NCI-H1436 treated with DMSO at 0.1 percent for 48 hours (cell line): Measurements from ENCODE around the gene RGS6.

Experiments
- DNase-seq: peaks from one replicate; lab custom pipeline; 2025; lab: John Stamatoyannopoulos, UW

The RGS6 gene

DNA sequence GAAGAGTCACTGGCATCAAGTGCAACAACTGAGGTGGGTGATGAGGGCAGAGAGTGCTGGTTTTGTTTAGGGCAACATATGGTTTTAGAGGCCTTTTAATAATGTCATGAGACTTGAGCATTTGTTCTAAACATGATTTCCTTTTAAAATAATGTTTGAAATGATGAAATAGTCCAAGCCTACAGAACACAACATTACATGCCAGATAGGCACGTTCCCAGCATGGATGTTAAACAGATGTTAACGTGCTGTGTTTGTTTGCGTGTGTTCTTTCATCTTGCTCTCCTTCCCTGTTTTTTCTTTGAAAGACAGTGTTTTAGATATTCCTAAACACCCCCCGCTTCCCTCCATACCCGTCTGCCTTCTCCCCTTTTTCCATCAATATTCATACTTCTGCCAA, 82.3 kb downstream of the RGS6 start:
- DNase-seq, result no peak

DNA sequence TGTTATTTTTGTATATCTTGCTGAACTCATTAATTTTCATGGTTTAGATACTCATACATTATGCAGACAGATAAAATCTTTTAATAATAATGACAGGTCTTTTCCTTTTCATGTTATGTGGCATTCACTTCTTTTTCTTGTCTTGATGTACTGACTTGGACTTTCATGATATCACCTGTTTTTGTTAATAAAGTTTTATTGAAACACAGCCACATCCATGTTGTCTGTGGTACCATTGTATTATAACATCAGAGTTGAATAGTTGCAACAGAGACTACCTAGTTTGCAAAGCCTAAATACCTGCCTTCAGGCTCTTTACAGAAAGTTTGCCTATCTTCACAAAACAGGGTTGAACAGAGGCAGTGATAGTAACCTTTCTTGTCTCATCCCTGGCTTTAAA, 85.1 kb downstream of the RGS6 start:
- no peak for DNase-seq

DNA sequence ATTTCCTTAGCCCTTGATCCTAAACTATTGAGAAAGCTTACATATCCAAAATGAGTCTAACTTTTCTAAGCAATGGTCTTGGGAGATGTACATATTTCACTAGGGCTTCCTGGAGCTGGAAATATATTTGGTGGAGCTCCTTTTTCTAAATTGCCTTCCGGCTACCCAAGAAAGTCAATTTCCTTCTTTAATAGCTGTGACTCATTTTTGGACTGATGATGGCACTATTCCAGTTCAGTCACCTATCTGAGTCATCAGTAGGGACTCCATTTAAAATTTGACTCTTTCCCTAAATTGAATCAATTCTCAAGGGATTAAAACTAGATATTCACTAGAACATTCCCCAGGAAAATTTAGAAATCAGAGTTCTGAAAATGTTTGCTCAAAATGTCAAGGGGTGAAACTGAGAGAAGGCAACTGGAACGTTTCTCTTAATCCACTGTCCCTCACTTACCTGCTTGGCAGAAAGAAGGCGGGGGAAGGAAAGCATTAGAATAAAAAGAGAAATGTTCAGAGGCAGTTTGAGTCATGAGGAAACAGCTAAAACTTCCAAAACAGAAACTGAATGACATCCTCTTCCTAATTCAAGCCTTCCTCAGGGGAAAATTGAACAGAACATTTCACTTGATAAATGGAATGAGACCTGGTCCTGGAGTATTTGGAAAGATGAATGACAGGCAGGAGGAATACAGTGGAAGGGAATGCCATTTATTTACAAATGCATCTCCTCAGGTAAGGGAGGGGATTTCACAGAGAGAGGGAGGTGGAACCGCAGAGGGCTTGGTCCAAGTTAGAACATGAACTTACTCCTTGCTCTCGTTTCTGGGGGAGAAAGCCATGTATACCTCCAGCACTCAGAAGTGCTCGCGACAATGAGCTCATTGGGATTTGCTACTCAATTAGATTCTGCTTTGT, 91.2 kb downstream of the RGS6 start:
- no peak for DNase-seq

DNA sequence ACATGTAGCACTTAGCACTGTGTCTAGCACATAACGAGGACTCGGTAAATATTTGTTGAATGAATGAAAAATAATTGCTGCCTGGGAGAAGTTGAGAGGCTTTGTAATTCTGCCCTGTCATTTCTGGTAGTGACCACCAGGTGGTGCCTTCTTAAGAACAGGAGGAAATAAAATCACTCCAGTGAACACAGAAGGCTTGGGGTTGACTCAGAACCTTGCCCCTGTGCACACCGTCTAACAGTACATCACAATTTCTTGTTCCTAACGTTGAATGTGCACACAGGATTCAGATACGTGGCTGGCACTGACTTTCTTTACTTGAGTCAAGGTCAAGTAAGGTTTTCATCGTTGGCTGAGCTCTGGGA, 91.8 kb downstream of the RGS6 start:
- no peak for DNase-seq

DNA sequence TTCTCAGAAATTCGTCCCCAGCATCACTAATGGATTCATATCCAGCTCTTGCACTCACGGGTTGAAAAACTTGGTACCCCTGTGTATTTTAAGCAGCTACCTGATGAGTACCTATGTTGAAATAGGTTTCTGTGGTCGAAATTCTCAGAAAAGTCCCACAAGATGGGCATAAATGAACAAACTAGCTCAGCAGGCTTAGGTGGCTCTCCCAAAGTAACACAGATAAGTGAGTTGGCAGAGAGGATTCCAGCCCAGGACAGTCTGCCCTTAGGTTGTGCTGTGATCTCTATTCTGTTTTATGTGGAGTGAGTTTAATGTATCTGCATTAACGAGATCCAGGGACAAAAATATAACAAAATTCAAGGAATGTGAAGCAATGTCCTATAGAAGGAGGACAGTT, 92.3 kb downstream of the RGS6 start:
- DNase-seq, result no peak

DNA sequence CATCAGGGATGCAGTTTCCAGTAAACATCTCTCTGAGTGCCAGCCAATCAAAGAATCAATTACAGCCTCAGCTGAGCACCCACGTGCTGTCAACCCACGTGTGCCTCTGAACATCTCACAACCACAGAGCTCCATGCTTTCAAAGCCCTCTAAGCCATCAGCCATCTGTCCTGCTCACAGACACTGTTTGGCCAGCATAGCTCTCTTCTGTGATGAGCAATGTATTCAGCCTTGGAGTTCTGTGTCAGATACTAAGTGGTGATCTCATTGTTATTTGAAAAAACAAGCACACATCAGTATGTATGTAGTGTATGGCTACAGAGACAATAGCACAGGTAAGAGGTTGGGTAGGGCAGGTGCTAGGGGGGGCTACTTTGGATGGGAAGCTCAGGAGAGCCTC, 94.3 kb downstream of the RGS6 start:
- no peak for DNase-seq

DNA sequence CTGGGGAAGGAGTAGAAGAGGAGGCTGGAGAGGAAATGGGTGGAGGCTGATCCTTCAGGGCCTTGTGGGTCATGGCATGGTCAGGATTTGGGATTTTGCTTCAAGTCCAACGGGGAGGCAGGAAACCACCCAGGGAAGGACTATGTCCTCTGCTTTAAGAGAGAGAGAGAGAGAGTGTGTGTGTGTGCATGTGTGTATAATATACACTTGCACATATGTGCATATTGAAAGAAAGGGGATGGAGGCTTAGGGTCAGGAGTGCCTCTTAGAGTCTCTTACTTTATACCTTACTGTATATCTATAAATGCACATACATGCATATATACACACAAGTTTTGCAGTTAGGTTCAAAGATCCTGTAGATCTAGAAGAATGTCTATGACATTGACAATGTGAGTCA, 94.8 kb downstream of the RGS6 start:
- no peak for DNase-seq

DNA sequence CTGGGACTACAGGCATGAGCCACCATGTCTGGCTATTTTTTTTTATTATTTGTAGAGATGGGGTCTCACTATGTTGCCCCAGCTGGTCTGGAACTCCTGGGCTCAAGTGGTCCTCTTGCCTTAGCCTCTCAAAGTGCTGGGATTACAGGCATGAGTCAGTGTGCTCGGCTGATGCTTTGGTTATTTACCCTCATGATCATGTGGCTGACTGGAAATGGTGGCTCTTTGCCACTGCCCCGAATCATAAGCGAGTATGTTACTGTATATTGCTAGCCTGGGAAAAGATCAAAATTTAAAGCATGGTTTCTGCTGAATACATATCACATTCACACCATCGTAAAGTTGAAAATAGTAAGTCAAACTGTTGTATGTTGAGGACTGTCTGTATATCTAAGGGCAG, 101.1 kb downstream of the RGS6 start:
- no peak for DNase-seq

DNA sequence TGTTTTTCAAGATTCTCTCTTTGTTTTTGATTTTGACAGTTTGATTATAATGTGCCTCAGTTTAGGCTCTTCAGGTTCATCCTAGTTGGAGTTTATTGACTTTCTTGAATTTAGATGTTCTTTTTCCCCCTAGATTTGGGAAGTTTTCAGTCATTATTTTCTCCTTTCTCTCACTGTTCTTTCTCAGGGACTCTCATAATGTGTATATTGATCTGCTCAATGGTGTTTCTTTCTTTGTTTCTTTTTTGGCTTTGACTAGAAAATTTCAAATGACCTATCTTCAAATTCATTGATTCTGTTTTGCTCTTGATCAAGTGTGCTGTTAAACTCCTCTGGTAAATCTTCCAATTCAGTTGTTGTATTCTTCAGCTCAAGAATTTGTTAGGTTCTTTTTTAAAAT, 108.3 kb downstream of the RGS6 start:
- DNase-seq, result no peak

DNA sequence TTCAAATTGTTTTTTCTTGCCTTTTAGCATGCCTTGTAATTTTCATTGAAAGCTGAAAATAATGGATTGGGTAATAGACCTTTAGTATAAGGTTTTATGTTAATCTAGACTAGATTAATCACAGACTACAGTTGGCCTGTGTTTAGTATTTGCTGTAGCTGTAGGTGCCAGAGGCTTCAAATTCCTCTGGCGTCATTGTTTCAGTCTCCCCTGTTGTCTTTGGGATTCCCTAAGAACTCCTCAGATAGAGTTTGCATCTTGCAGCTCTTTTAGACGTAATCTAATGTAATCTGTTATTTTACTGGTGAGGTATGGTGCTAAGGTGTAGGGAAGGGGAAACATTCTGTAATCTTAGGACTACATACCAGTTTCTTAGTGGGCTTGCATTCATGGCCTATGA, 113.0 kb downstream of the RGS6 start:
- DNase-seq, result no peak

DNA sequence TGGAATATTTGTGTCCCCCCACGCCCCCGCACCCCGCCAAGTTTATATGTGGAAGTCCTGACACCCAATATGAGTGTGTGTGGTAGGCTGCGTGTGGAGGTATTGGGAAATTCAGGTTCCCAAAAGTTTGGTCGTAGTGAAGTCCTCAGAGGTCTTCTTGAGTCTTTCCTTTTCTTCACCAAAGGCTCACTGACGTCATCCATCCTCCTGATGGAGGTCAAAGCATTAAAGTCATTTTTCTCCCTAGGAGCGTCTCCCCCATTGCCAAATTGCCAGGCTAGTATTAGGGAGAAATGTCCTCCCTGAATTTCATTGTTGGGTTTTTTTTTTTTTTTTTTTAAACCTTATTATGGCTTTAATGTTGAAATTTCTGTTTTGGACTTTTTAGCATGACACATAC, 113.7 kb downstream of the RGS6 start:
- DNase-seq, result no peak

DNA sequence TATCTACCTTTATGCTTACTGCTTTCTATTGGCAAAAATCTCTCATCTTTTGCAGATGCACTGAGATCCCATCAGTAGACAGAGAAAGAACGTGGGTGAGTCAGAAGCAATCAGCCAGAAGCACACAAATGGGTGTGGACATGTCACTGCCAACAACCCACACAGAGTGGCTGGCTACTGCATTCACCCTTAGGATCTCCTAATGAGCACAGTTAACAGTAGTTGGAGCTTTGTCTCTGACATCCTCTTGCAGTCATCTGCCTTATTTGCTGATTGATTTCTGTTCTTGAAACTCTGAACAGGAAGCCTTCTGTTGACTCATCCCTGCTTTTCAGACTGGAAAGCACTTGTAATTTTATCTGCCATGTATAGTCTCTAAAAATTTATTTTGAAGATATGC, 117.2 kb downstream of the RGS6 start:
- no peak for DNase-seq

DNA sequence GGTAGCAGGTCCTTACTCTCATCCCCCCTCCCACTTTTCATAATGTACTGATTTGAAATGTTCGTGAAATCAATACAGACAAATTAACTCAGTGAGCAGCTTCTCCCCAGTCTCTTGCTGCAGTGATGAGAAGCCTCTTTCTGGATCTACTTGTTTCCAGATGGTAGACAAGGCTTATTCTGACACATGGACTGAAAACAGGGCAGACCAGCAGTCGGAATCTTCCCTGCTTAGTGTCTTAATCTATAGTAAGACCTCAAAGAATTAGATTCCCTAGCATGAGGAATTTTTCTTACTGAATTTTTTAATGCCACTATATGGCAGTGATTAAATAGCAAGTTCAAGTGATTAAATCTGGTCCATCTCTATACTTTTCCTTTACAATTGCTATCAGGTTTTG, 120.1 kb downstream of the RGS6 start:
- DNase-seq, result no peak

DNA sequence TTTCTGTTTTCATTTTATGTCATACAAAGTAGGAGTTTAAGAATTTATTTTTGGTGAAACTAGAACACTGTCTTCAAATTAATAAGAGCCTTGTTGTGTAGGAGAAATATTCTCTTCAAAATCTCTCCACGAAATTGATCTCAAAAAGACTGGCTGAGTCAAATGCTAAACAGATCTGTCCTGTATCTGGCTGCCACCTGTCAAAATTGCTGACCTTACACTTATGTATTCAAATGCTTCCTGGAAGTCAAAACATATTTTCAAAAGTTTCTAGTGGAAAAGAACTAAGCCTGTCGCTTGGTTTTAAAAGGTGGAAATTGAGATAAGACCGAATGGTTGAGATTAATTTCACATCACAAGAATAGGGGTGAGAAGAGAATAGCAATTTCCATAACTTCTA, 121.4 kb downstream of the RGS6 start:
- DNase-seq, result no peak

DNA sequence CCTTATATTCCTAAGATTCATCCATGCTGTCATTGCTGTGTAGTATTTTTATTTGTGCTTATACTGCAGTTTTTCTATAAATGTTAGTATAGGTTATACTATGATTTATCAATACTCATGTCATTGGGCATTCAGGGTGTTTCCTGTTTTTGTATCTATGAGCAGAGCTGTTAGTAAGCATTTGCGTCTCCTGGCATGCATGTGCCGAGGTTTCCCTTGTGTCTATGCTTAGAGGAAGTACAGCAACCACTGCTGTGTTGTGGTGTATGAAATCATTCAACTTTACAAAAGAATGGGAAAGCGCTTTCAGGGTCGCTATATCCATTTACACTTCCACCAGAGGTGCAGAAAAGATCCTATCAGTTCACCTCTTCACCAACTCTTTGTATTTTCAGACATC, 122.7 kb downstream of the RGS6 start:
- DNase-seq, result no peak

DNA sequence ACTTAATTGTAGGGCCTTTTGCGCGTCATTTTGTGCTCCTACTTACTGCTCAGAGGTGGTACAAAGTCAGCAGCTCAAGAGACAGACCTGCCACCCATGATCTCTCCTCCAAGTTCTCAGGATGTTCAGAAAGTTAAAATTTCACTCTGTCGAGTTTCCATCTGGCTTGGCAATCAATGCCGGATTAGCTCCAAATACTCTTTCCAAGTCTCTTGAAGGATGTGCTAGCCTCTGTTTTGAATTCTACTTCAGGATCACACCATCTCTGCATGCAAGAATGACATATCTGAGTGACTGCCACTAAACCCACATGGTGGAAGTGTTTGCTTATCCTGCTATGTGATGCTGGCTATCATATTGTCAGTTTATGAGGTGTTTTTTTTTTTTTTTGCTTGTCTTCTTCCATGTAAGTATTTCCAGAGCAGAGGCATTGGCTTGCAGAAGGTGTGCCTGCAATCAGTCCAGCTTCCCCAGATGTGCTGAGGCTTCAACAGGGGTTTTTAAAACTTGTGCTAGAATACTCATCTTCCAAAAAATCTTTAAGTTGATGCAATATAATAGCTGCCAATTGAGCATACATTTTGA, 125.6 kb downstream of the RGS6 start:
- no peak for DNase-seq

DNA sequence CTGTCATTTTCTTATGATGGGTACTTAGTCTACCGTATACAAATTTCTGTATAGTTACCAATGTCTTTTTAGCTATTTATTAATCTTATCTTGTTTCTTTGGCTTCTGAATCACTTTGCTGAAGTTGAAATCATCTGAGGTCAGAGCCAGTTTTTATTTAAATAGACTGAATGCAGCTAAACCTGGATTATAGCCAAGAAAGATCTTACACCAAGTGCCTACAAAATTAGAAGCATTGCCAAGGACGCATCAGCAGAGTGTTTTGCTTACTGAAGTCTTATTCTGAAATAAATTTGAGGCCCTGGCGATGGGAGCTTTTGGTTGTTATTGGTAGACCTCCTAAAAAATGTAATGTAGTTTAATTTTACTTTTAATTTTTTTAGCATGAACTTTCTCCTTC, 128.2 kb downstream of the RGS6 start:
- no peak for DNase-seq

DNA sequence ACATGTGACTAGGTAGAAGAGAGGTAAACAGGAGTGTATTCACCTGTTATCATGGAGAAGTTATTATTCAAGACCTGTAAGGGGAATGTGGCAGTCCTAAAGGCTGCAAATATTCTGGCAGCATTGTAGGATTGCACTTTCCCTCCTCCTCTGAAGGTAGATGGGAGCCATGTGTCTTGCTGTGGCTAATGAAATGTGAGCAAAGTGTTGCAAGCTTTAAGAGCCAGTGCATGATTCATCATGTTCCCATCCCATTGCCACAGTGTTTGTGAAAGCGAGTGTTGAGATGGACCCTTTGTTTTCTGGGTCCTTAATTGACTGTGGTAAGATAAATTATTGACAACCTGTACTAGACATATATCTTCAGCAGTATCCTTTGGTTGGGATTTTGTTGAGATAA, 128.7 kb downstream of the RGS6 start:
- no peak for DNase-seq

DNA sequence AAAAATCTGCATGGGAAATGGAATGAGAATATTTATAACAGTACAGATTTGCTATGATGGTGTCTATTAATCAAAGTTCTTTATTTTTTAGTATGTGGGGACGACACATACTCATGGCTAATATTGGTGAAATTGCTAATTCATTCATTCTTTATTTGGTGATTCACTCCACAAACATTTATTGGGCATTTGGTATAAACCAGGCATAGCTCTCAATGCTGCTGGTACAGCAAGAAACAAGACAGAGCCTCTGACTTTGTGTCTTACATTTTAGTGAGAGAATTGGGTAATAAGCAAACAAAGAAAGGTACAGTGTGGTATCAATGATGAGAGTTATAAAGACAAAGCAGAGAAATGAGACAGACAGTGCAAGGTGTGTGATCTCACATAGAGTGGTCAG, 129.5 kb downstream of the RGS6 start:
- DNase-seq, result no peak

DNA sequence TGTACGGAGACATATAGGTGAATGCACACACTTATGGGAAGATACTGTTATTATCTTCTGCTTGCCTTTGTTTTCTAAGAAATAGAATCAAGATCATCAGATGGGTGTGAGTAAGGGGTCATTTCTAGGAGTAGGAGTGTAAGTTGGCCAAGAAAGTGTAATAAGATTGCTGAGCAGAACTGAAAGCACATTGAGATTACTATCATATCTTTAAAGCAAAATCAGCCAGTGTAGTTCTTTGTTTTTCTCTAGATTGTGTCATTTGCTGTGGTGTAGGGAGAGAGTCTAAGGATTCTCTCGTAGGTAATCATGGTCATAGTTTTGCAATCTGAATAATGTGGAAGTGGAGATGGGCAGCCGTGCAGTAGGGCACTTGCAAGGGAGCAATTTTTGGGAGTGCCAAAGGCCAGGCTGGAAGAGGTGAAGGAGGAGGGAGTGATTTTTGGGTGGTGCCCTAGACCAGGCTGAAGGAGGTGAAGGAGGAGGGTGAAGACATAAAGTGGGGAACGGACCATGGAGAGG, 131.6 kb downstream of the RGS6 start:
- no peak for DNase-seq

DNA sequence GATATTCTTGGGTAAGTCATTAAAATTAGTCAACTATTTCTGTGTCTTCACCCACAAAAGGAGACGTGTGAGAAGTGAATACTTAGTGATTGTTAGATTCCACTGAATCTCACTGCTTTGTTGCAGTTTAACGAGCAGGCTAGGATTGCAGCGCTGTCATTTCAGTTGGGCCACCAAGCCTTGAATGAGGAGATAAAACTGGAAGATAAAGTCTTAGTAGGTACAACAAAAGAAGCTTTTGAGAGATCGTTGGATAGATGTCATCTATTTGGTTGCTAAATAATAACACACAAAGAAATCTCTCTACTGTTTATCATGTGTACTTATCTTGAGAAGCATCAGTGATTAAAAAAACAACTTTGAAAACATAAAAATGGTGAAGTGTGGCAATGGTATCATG, 132.3 kb downstream of the RGS6 start:
- DNase-seq, result no peak

DNA sequence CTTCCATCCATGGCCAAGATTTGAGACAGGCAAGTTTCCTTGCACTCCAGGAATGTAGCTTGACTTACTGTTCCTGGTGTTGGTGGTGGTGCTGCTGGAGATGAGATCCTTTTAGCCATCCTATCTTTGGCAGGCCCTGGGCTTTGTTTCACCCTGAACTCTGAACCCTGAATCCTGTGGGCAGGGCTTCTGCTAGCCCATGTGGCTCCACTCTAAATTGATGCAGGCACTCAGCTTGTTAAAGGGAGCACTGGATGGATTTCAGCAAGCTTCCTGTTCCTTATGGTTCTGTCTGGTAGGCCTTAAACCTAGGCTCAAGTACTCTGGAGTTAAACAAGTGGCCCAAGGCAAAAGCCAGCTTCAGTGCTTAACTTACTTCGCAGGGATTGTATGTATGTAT, 138.2 kb downstream of the RGS6 start:
- no peak for DNase-seq

DNA sequence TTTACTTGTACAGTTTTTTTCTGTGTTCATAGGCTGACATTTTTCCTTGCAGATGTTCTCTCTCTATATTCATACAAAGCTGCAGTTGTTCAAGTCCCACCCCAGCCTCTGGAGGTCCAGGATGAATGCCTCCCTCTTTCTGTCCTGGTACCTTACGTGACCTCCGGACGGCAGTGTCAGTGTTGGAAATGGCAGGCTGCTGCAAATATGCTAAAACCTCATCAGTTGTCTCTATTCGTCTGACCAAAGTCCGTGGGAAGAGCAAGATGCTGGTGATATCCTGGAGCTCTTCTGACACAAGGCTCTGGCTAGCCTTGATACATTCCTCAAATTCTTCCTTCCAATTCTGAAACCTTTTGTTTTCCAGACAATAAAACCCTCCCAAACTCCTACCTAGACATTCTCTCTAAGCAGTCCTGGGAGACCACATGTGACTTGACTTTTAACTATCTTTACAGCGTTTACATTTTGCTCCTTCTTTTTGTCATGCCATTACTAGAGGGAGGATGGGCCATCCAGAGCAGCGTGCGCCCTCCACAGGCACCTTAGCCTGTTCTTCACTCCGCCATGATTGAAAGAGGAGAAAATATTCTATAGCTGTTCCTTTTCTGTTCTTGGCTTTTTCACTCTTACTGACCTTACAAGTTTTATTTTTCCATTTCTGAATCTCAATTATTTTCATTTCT, 143.6 kb downstream of the RGS6 start:
- no peak for DNase-seq
